Erythroblast (primary cell): Measurements from ENCODE around the gene NABP2.
"Not testable (repeated sequence)": the region's sequence is repeated elsewhere in the genome, so short reads cannot be mapped to it uniquely, and the experiment has no call there.

Experiments used
- GATA1 ChIP-seq: IDR thresholded peaks from 2 replicates; pipeline ENCODE4 v1.6.1; 2011; ENCODE audit warnings: low read depth, mild to moderate bottlenecking, control low read depth, low read length, moderate library complexity
- POLR2A ChIP-seq: IDR thresholded peaks from 2 replicates; pipeline ENCODE4 v1.6.1; 2011; ENCODE audit warnings: mild to moderate bottlenecking, low read length

DNA sequence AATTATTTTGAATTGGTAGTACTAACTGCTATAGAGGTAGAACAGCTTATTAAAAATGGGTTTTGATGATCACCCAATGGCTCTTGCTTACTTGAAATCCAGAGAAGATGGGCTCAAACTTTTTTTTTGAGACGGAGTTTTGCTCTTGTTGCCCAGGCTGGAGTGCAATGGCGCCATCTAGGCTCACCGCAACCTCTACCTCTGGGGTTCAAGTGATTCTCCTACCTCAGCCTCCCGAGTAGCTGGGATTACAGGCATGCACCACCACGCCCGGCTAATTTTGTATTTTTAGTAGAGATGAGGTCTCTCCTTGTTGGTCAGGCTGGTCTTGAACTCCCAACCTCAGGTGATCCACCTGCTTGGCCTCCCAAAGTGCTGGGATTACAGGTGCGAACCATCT lies 38.8 kb downstream of the NABP2 start:
- not testable (repeated sequence) for TF ChIP-seq POLR2A, GATA1
